ENCODE results near the gene SMG7.

The SMG7 gene

DNA sequence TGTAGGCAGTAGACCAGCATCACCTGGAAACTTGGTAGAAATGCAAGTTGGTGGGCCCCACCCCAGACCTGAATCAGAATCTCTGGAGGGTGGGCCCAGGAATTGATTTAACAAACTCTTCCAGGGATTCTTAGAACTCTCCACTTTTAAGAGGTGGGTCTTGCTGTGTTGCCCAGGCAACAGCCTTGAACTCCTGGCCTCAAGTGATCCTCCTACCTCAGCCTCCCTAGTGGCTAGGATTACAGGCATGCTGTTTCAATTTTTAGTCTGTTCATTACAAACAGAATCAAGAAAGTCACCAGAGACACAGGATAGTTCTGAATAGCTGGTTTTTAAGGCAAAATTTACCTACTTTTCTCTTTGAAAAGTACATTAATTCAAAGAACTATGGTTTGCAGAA lies 86.8 kb downstream of the SMG7 start:
- in situ Hi-C loops (cut with HindIII; ENCODE audit: low pct_ligation_motif_present, low sequenced_read_pairs) = no loop called here
- no peaks in the 10 kb centered on the region for H3K27me3 ChIP-seq (replicated peaks)
- no peak overlapping the region for H3K4me3 ChIP-seq (ENCODE audit: low read depth, low read length)
- no peaks in the 10 kb centered on the region for H3K36me3 ChIP-seq (replicated peaks)
- TF ChIP-seq, protein P1, sequence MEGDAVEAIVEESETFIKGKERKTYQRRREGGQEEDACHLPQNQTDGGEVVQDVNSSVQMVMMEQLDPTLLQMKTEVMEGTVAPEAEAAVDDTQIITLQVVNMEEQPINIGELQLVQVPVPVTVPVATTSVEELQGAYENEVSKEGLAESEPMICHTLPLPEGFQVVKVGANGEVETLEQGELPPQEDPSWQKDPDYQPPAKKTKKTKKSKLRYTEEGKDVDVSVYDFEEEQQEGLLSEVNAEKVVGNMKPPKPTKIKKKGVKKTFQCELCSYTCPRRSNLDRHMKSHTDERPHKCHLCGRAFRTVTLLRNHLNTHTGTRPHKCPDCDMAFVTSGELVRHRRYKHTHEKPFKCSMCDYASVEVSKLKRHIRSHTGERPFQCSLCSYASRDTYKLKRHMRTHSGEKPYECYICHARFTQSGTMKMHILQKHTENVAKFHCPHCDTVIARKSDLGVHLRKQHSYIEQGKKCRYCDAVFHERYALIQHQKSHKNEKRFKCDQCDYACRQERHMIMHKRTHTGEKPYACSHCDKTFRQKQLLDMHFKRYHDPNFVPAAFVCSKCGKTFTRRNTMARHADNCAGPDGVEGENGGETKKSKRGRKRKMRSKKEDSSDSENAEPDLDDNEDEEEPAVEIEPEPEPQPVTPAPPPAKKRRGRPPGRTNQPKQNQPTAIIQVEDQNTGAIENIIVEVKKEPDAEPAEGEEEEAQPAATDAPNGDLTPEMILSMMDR (IDR thresholded peaks at IDR 0.05; ENCODE audit: low read depth, low read length, missing control alignments) = no peak
- H3K27ac ChIP-seq = no peak overlapping the region
- no peak for DNase-seq

DNA sequence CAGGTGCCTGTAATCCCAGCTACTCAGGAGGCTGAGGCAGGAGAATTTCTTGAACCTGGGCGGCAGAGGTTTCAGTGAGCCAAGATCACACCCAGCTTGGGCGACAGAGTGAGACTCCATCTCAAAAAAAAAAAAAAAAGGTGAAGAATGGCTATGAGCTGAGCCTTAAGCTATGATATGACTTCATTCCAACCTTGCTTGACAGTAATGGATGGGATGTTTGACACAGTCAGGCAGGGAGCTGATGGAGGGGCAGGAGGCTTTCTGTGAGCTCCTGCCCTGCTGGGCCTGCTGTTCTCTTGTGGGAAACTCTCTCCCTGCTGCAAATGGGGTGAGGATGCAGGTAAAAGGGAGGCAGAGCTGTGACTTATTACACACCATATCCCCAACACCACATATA lies 90.4 kb downstream of the SMG7 start:
- no peaks in the 10 kb centered on the region for H3K27me3 ChIP-seq (replicated peaks)
- no peaks in the 10 kb centered on the region for H3K36me3 ChIP-seq (replicated peaks)
- no peak overlapping the region for H3K27ac ChIP-seq
- TF ChIP-seq, protein P1 (IDR thresholded peaks at IDR 0.05; ENCODE audit: low read depth, low read length, missing control alignments) = no peak
- H3K4me3 ChIP-seq (ENCODE audit: low read depth, low read length) = no peak overlapping the region
- DNase-seq = no peak
- in situ Hi-C loops (cut with HindIII; ENCODE audit: low pct_ligation_motif_present, low sequenced_read_pairs) = no loop called here

DNA sequence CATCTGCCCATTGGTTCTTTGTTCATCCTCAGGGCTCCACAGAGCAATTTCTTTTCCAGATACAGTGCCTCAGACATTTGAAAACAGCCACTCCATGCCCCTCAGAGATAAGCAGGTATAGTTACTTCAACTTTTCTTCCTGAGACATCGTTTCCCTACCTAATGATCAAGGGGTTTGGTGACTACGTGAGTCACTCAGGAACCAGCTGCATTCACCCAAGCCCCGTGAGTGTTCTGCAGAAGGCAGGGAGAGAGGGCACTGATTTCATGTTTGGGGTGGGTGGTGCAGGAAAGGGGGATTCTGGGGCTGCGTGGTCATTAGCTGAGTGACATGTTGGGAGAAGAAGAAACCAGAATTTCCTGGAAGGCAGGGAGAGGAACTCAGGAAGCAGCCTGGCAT lies 93.0 kb downstream of the SMG7 start:
- Histone ChIP-seq H3K4me3 (ENCODE audit: low read depth, low read length) (no peak overlapping the region), H3K36me3 (replicated peaks) (no peaks in the 10 kb centered on the region)
- TF ChIP-seq, protein P1 (IDR thresholded peaks at IDR 0.05; ENCODE audit: low read depth, low read length, missing control alignments) = no peak

DNA sequence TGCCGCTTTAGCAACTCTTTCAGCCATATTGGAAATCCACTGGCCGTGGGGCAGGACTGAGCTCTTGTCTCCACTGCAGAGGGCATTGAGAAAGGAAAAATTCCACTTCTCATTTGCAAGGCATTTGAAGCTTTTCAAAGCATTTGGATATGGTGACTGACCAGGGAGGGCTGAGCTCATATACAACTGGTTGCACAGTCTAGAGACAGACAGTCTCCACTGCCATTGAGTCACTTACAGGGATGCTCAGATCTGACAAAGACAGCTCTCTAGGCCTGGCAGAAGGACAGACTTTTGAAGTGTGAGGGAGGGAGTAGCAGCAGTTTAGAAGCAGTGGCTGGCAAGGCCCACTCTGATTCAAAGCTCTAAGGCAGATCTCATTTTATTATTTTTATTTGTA lies 93.7 kb downstream of the SMG7 start:
- in situ Hi-C loops (cut with HindIII; ENCODE audit: low pct_ligation_motif_present, low sequenced_read_pairs) = no loop called here
- no peak overlapping the region for H3K4me3 ChIP-seq (ENCODE audit: low read depth, low read length)
- no peaks in the 10 kb centered on the region for H3K36me3 ChIP-seq (replicated peaks)

More for the DNA sequence above, 93.0 kb downstream of the SMG7 start:
- no peak for DNase-seq
- Histone ChIP-seq H3K27me3 (replicated peaks) (no peaks in the 10 kb centered on the region), H3K27ac (no peak overlapping the region)
- in situ Hi-C loops (cut with HindIII; ENCODE audit: low pct_ligation_motif_present, low sequenced_read_pairs) = no loop called here

DNA sequence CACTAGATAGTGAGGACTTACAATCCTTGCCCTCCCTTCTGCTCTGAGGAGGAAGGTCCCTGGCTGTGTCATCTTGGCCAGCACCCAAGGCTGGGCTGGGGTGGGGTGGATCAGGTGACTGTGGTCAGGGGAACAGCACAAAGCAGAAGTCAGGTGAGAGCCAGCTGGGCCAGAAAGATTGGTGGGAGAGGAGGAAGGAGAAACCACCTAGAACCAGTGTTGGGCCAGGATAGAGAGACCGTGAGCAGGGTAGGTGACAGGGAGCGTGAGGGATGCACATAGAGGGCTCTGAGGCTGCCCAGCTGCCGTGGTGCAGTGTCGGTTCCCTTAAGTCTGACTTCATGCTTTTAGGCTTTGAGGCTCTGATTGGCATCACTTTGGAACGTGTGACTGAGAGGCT lies 95.3 kb downstream of the SMG7 start:
- H3K27ac ChIP-seq = no peak overlapping the region
- H3K36me3 ChIP-seq (replicated peaks) = no peaks in the 10 kb centered on the region
- TF ChIP-seq, protein P1 (IDR thresholded peaks at IDR 0.05; ENCODE audit: low read depth, low read length, missing control alignments) = no peak
- no peak overlapping the region for H3K4me3 ChIP-seq (ENCODE audit: low read depth, low read length)
- in situ Hi-C loops (cut with HindIII; ENCODE audit: low pct_ligation_motif_present, low sequenced_read_pairs) = no loop called here
- H3K27me3 ChIP-seq (replicated peaks) = no peaks in the 10 kb centered on the region
- DNase-seq = no peak

More for the DNA sequence above, 93.7 kb downstream of the SMG7 start:
- no peaks in the 10 kb centered on the region for H3K27me3 ChIP-seq (replicated peaks)
- TF ChIP-seq, protein P1 (IDR thresholded peaks at IDR 0.05; ENCODE audit: low read depth, low read length, missing control alignments) = no peak
- no peak overlapping the region for H3K27ac ChIP-seq
- no peak for DNase-seq

Measured in brain microvascular endothelial cell (primary cell).